H1 (cell line): Measurements from ENCODE around the gene ASB3. TPM values are rescaled to one million over a fixed set of nuclear protein-coding genes. Genes with fewer than 3 reads are reported as not detected.

Source experiments
- CHD7 ChIP-seq: fragments of 300-600 bp; sonication (generic); IDR thresholded peaks from 2 replicates; pipeline ENCODE4 v1.7.1; 2012; ENCODE audit warnings: low read length, moderate library complexity, mild to moderate bottlenecking, inconsistent platforms; ENCODE audit not compliant: insufficient replicate concordance
- polyA plus RNA-seq, 7 experiments: library from polyadenylated mRNA; depleted of rRNA in 3 of 7; stranded (reverse) in 5 of 7; unstranded in 2 of 7; fragments of >200 nt in 5 of 7; fragments of 200-250 nt in 2 of 7; gene quantifications; 1 replicate in 5 of 7; 2 replicates in 1 of 7; 4 replicates in 1 of 7; pipeline versions ENCODE4 v1.2.1 to v1.2.3, GENCODE V29; 2011 to 2013; ENCODE audit warnings: missing spikeins in 2 of 7, mixed read lengths in 2 of 7
- total RNA-seq: library from RNA; stranded (reverse); fragmentation: NEBNext Ultra II Directional; extraction: Animal tissue kit (Norgen Biotek cat#: 25700); gene quantifications from 2 replicates; pipeline ENCODE4 v1.2.1, GENCODE V29; 2021

Gene ASB3
- total and polyA plus RNA-seq, 2 of the 8 experiments (the other 6 are each of a cell fraction or from before 2014, with no cell fraction given): 22.6 to 25.4 TPM

GRCh38 chr2:53652131-53652530 is 134.6 kb downstream of the ASB3 start (continued):
- no peak for TF ChIP-seq CHD7
- TF ChIP-seq, all 59 proteins: peak for 0
